ENCODE measurements around the gene WDFY3. TPM values are rescaled to one million over a fixed set of nuclear protein-coding genes. Genes with fewer than 3 reads are reported as not detected.

WDFY3 gene
- total RNA-seq, 6 experiments from 2014 or later, result 39.1 to 52.6 (median 48.3) TPM

GRCh38 chr4:84865600-84865999 lies 100.9 kb downstream of the WDFY3 start:
- TF ChIP-seq CTCF (IDR thresholded peaks at IDR 0.05), result no peak
- Mint-ChIP-seq H3K4me1 (ENCODE audit: low read depth) (peaks cover 18% of the 10 kb centered on the region), H3K27me3 (ENCODE audit: insufficient read depth) (no peaks in the 10 kb centered on the region), H3K27ac (no peak overlapping the region), H3K4me3 (no peak overlapping the region), H3K9me3 (no peaks in the 10 kb centered on the region), H3K36me3 (ENCODE audit: low read depth) (no peaks in the 10 kb centered on the region)
- no peak for DNase-seq

GRCh38 chr4:84862064-84862463 lies 104.4 kb downstream of the WDFY3 start:
- Mint-ChIP-seq H3K4me1 (ENCODE audit: low read depth) (peaks cover 8% of the 10 kb centered on the region), H3K9me3 (no peaks in the 10 kb centered on the region), H3K27ac (no peak overlapping the region), H3K36me3 (ENCODE audit: low read depth) (peaks cover 20% of the 10 kb centered on the region), H3K4me3 (no peak overlapping the region), H3K27me3 (ENCODE audit: insufficient read depth) (peaks cover 3% of the 10 kb centered on the region; the same call in 1 of the 2 replicates)
- no peak for TF ChIP-seq CTCF (IDR thresholded peaks at IDR 0.05)
- no peak for DNase-seq

GRCh38 chr4:84857296-84857695 lies 109.2 kb downstream of the WDFY3 start:
- Mint-ChIP-seq H3K4me1 (ENCODE audit: low read depth) (peaks cover 14% of the 10 kb centered on the region), H3K4me3 (no peak overlapping the region), H3K9me3 (no peaks in the 10 kb centered on the region), H3K36me3 (ENCODE audit: low read depth) (peaks cover 20% of the 10 kb centered on the region), H3K27me3 (ENCODE audit: insufficient read depth) (peaks cover 3% of the 10 kb centered on the region), H3K27ac (no peak overlapping the region)
- DNase-seq, result no peak
- TF ChIP-seq CTCF (IDR thresholded peaks at IDR 0.05), result no peak

GRCh38 chr4:84856468-84857049 lies 109.9 kb downstream of the WDFY3 start:
- Mint-ChIP-seq H3K27me3 (ENCODE audit: insufficient read depth) (peaks cover 3% of the 10 kb centered on the region), H3K4me3 (no peak overlapping the region), H3K4me1 (ENCODE audit: low read depth) (peaks cover 20% of the 10 kb centered on the region), H3K36me3 (ENCODE audit: low read depth) (peaks cover 20% of the 10 kb centered on the region), H3K27ac (no peak overlapping the region), H3K9me3 (no peaks in the 10 kb centered on the region)
- TF ChIP-seq CTCF (IDR thresholded peaks at IDR 0.05), result no peak
- DNase-seq, result no peak

- Mint-ChIP-seq H3K27me3 (ENCODE audit: insufficient read depth) (peaks cover 3% of the 10 kb centered on the region), H3K36me3 (ENCODE audit: low read depth) (peaks cover 20% of the 10 kb centered on the region), H3K4me1 (ENCODE audit: low read depth) (peaks cover 24% of the 10 kb centered on the region), H3K4me3 (no peak overlapping the region), H3K9me3 (no peaks in the 10 kb centered on the region), H3K27ac (no peak overlapping the region)
- DNase-seq, result no peak
- TF ChIP-seq CTCF (IDR thresholded peaks at IDR 0.05), result no peak
Measured at GRCh38 chr4:84855774-84856173, 110.7 kb downstream of the WDFY3 start.
